PFSK-1 (cell line): ENCODE measurements around the gene DTX1. TPM values are rescaled to one million over a fixed set of nuclear protein-coding genes. Genes with fewer than 3 reads are reported as not detected.

Experiments used
- FOXP2 ChIP-seq: optimal IDR thresholded peaks from 2 replicates; pipeline ENCODE3; 2011; ENCODE audit warnings: borderline replicate concordance, control low read depth, inconsistent platforms; ENCODE audit not compliant: insufficient read depth; ENCODE audit errors: extremely low read length, extremely low read depth
- POLR2AphosphoS5 ChIP-seq: IDR thresholded peaks from 2 replicates; pipeline ENCODE4 v1.6.1; 2012; ENCODE audit warnings: low read depth, mild to moderate bottlenecking, control low read depth, low read length, moderate library complexity
- REST ChIP-seq, 2 experiments: IDR thresholded peaks; 2 replicates each; pipeline versions ENCODE4 v1.6.1 to v1.8.0; 2011 to 2012; ENCODE audit warnings: low read depth in 2 of 2, low read length in 2 of 2, control low read depth in 1 of 2, inconsistent platforms in 1 of 2, mild to moderate bottlenecking in 1 of 2, moderate library complexity in 1 of 2; ENCODE audit not compliant: insufficient read depth in 1 of 2
- SIN3A ChIP-seq: IDR thresholded peaks from 2 replicates; pipeline ENCODE4 v1.6.1; 2012; ENCODE audit warnings: mild to moderate bottlenecking, low read length, moderate library complexity, borderline replicate concordance; ENCODE audit not compliant: insufficient read depth
- TAF1 ChIP-seq: IDR thresholded peaks from 2 replicates; pipeline ENCODE4 v1.6.1; 2012; ENCODE audit warnings: low read length, control low read depth, borderline replicate concordance; ENCODE audit not compliant: insufficient read depth
- polyA plus RNA-seq: library from polyadenylated mRNA; unstranded; fragments of >200 nt; gene quantifications from one replicate; pipeline ENCODE4 v1.2.1, GENCODE V29; 2012; ENCODE audit warnings: low read depth, missing spikeins; ENCODE audit not compliant: insufficient read length

DTX1 gene
- polyA plus RNA-seq = 9.7 TPM

- no peak for TF ChIP-seq POLR2AphosphoS5
- no peak for TF ChIP-seq TAF1
- TF ChIP-seq REST (IDR thresholded peaks at IDR 0.05; ENCODE audit: insufficient read depth in 1 of 2, low read depth in 2 of 2, low read length in 2 of 2) = no peak
- TF ChIP-seq SIN3A = no peak
- no peak for TF ChIP-seq FOXP2
Observed at GRCh38 chr12:113056631-113057488, at the start of gene DTX1. DTX1 (plus strand) TSS chr12:113056730; CDS start chr12:113058193, 1,463 bp downstream.

- TF ChIP-seq REST (IDR thresholded peaks at IDR 0.05; ENCODE audit: insufficient read depth in 1 of 2, low read depth in 2 of 2, low read length in 2 of 2) (no peak), TAF1 (no peak), SIN3A (no peak), FOXP2 (no peak), POLR2AphosphoS5 (no peak)
Observed at GRCh38 chr12:113007166-113007565, 49.4 kb upstream of the DTX1 start.

- TF ChIP-seq SIN3A (no peak), REST (IDR thresholded peaks at IDR 0.05; ENCODE audit: insufficient read depth in 1 of 2, low read depth in 2 of 2, low read length in 2 of 2) (no peak), FOXP2 (no peak), TAF1 (no peak), POLR2AphosphoS5 (no peak)
Observed at GRCh38 chr12:113010701-113011100, 45.8 kb upstream of the DTX1 start.

- TF ChIP-seq REST (IDR thresholded peaks at IDR 0.05; ENCODE audit: insufficient read depth in 1 of 2, low read depth in 2 of 2, low read length in 2 of 2) = no peak
Observed at GRCh38 chr12:113014565-113014964, 42.0 kb upstream of the DTX1 start.

- no peak for TF ChIP-seq POLR2AphosphoS5
- TF ChIP-seq REST (IDR thresholded peaks at IDR 0.05; ENCODE audit: insufficient read depth in 1 of 2, low read depth in 2 of 2, low read length in 2 of 2) = no peak
- no peak for TF ChIP-seq TAF1
- TF ChIP-seq FOXP2 = no peak
- TF ChIP-seq SIN3A = no peak
Observed at GRCh38 chr12:113016796-113017195, 39.7 kb upstream of the DTX1 start.
